GM10847 (cell line): ENCODE measurements around the gene YIPF3.

Source experiments
- POLR2A ChIP-seq: IDR thresholded peaks from 2 replicates; pipeline ENCODE4 v1.6.1; 2011; ENCODE audit not compliant: insufficient read length; ENCODE audit errors: extremely low read depth

Gene YIPF3

GRCh38 chr6:43516697-43517504, at the start of gene YIPF3, which contains the start of gene POLR1C:
TSS of gene YIPF3 (minus strand) at chr6:43516926. CDS start at chr6:43516807, 119 bp downstream.
TSS of gene POLR1C (plus strand) at chr6:43517089. CDS start at chr6:43517110, 21 bp downstream.
- peak; percentile 79 for TF ChIP-seq POLR2A

- TF ChIP-seq POLR2A: no peak
These were observed 42.6 kb upstream of the YIPF3 start for GRCh38 chr6:43559328-43559727.

GRCh38 chr6:43547222-43547621, 30.5 kb upstream of the YIPF3 start:
- TF ChIP-seq POLR2A: no peak

- TF ChIP-seq POLR2A: no peak
These were observed 27.7 kb upstream of the YIPF3 start for GRCh38 chr6:43544461-43544860.

- no peak for TF ChIP-seq POLR2A
These were observed 25.2 kb upstream of the YIPF3 start for GRCh38 chr6:43541774-43542471.

- no peak for TF ChIP-seq POLR2A
These were observed 23.8 kb upstream of the YIPF3 start for GRCh38 chr6:43540507-43540906.

- no peak for TF ChIP-seq POLR2A
These were observed 15.5 kb upstream of the YIPF3 start for GRCh38 chr6:43532201-43532600.

GRCh38 chr6:43524483-43524961, 7.8 kb upstream of the YIPF3 start:
- TF ChIP-seq POLR2A: no peak

GRCh38 chr6:43523284-43523683, 6.6 kb upstream of the YIPF3 start:
- TF ChIP-seq POLR2A: no peak

GRCh38 chr6:43522547-43523261, 6.0 kb upstream of the YIPF3 start:
- TF ChIP-seq POLR2A: no peak

GRCh38 chr6:43521836-43522235, 5.1 kb upstream of the YIPF3 start:
- no peak for TF ChIP-seq POLR2A

- no peak for TF ChIP-seq POLR2A
These were observed 3.4 kb upstream of the YIPF3 start for GRCh38 chr6:43520097-43520496.

GRCh38 chr6:43517505-43518357, 1.0 kb upstream of the YIPF3 start:
- TF ChIP-seq POLR2A: no peak

GRCh38 chr6:43516367-43516696, 394 bp downstream of the YIPF3 start:
- TF ChIP-seq POLR2A: no peak

- TF ChIP-seq POLR2A: no peak
These were observed 918 bp downstream of the YIPF3 start for GRCh38 chr6:43515808-43516207.
